ENCODE measurements around the gene STK4. TPM values are rescaled to one million over a fixed set of nuclear protein-coding genes. Genes with fewer than 3 reads are reported as not detected.

The STK4 gene
- total RNA-seq, 1 donor from 2014 or later: 245 TPM

GRCh38 chr20:45070932-45071632 is 104.8 kb downstream of the STK4 start:
- POLR2A ChIA-PET: no interaction called here
- peaks cover 83% of the 10 kb centered on the region for H3K36me3 Mint-ChIP-seq (ENCODE audit: low read depth)
- no peaks in the 10 kb centered on the region for H3K27me3 Mint-ChIP-seq
- no peaks in the 10 kb centered on the region for H3K9me3 Mint-ChIP-seq
- DNase-seq: no peak
- peaks cover 21% of the 10 kb centered on the region for H3K4me1 Mint-ChIP-seq
- no peak for TF ChIP-seq CTCF (IDR thresholded peaks at IDR 0.05)
- H3K27ac Mint-ChIP-seq: no peak overlapping the region
- intact Hi-C loops (cut with micrococcal nuclease): loop anchor here (2.0 kb wide), 1 partner anchor 16 kb away; no protein-coding TSS in a partner anchor
- no peak overlapping the region for H3K4me3 Mint-ChIP-seq
- ATAC-seq (ENCODE audit: low read depth): no peak
- CTCF ChIA-PET: interaction anchor here (1.4 to 3.0 kb wide), 3 partner anchors 21 to 27 kb away, joined by 3 to 9 read pairs (median 5); no protein-coding TSS in a partner anchor

- ChIA-PET CTCF (interaction anchor here (1.4 to 3.0 kb wide), 3 partner anchors 22 to 28 kb away, joined by 3 to 9 read pairs (median 5); no protein-coding TSS in a partner anchor), POLR2A (no interaction called here)
- Mint-ChIP-seq H3K4me1 (peaks cover 13% of the 10 kb centered on the region), H3K27me3 (no peaks in the 10 kb centered on the region), H3K9me3 (no peaks in the 10 kb centered on the region), H3K4me3 (no peak overlapping the region), H3K27ac (no peak overlapping the region), H3K36me3 (ENCODE audit: low read depth) (peaks cover 84% of the 10 kb centered on the region)
- ATAC-seq (ENCODE audit: low read depth) (no peak), DNase-seq (no peak)
- no peak for TF ChIP-seq CTCF (IDR thresholded peaks at IDR 0.05)
- intact Hi-C loops (cut with micrococcal nuclease): no loop called here
Observed at GRCh38 chr20:45072066-45072465, 105.8 kb downstream of the STK4 start.

GRCh38 chr20:45073221-45073620 is 106.9 kb downstream of the STK4 start:
- TF ChIP-seq CTCF (IDR thresholded peaks at IDR 0.05): no peak
- ChIA-PET POLR2A (no interaction called here), CTCF (no interaction called here)
- intact Hi-C loops (cut with micrococcal nuclease): no loop called here
- Mint-ChIP-seq H3K4me3 (no peak overlapping the region), H3K27me3 (no peaks in the 10 kb centered on the region), H3K27ac (no peak overlapping the region), H3K4me1 (peaks cover 11% of the 10 kb centered on the region), H3K36me3 (ENCODE audit: low read depth) (peaks cover 82% of the 10 kb centered on the region), H3K9me3 (no peaks in the 10 kb centered on the region)
- ATAC-seq (ENCODE audit: low read depth): no peak
- no peak for DNase-seq

GRCh38 chr20:45077559-45077958 is 111.2 kb downstream of the STK4 start:
- POLR2A ChIA-PET: no interaction called here
- CTCF ChIA-PET: interaction anchor here (0.8 kb wide), 1 partner anchor 18 kb away, joined by 3 read pairs; no protein-coding TSS in a partner anchor
- no peak for DNase-seq
- H3K27me3 Mint-ChIP-seq: no peaks in the 10 kb centered on the region
- peaks cover 92% of the 10 kb centered on the region for H3K36me3 Mint-ChIP-seq (ENCODE audit: low read depth)
- peaks cover 6% of the 10 kb centered on the region for H3K9me3 Mint-ChIP-seq
- no peaks in the 10 kb centered on the region for H3K4me1 Mint-ChIP-seq
- ATAC-seq (ENCODE audit: low read depth): no peak
- H3K4me3 Mint-ChIP-seq: no peak overlapping the region
- no peak overlapping the region for H3K27ac Mint-ChIP-seq
- no peak for TF ChIP-seq CTCF (IDR thresholded peaks at IDR 0.05)
- intact Hi-C loops (cut with micrococcal nuclease): no loop called here

GRCh38 chr20:45080867-45081624 is 114.7 kb downstream of the STK4 start:
- DNase-seq: no peak
- POLR2A ChIA-PET: no interaction called here
- Mint-ChIP-seq H3K27ac (peak overlapping the region; percentile 16), H3K36me3 (ENCODE audit: low read depth) (peaks cover 86% of the 10 kb centered on the region), H3K27me3 (no peaks in the 10 kb centered on the region), H3K4me1 (peaks cover 5% of the 10 kb centered on the region), H3K9me3 (peaks cover 11% of the 10 kb centered on the region), H3K4me3 (no peak overlapping the region)
- intact Hi-C loops (cut with micrococcal nuclease): no loop called here
- no peak for ATAC-seq (ENCODE audit: low read depth)
- TF ChIP-seq CTCF (IDR thresholded peaks at IDR 0.05): no peak
- CTCF ChIA-PET: no interaction called here

Data from activated B cell treated with CpG ODN at 0.5 μM for 24 hours (primary cell).